Activated gamma-delta T cell treated with anti-CD3 and anti-CD28 coated beads, Interleukin-2, amount 50 U/mL, for 16 hours (primary cell): ENCODE measurements around the gene DPCD.

Experiments used
- DNase-seq: peaks from one replicate; pipeline ENCODE4 v3.0.0-alpha.2; 2020; ENCODE audit warnings: low read depth

The DPCD gene

DNA sequence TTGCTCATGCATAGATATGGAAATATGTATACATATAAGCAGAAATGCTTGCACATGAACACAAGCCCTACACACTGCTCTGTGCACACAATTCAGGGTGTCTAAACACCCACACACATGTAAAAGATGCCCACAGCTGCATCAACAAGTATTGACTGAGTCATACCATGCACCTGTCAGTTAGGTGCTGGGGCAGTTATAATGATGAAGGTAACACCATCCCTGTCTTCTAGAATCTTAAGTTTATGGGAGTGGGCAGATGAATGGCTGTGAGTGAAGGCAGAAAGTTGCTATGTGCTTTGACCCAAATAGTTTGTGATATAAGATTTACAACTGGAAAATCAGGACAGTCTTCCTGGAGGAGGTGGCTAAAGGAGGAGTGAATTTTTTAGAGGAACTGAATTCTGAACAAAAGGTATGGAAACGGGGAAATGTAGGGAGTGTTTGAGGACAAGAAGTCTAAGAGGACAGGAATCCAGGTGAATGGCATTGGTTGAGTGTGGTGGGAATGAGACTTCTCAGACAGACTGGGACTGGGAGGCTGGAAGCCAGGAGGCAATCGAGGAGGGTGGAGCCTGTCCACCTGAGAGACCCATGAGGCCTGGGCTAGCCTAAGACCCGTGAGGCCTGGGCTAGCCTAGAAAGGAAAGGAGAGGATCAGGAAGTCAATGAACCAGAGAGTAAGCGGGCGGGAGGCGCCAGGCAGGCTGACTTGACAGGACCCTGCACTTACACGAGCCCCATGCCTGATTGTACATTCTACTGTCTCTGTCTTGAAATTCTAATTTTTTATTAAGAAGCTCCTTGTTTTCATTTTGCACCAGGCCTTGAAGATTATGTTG is 20.7 kb upstream of the DPCD start:
- DNase-seq: no peak

DNA sequence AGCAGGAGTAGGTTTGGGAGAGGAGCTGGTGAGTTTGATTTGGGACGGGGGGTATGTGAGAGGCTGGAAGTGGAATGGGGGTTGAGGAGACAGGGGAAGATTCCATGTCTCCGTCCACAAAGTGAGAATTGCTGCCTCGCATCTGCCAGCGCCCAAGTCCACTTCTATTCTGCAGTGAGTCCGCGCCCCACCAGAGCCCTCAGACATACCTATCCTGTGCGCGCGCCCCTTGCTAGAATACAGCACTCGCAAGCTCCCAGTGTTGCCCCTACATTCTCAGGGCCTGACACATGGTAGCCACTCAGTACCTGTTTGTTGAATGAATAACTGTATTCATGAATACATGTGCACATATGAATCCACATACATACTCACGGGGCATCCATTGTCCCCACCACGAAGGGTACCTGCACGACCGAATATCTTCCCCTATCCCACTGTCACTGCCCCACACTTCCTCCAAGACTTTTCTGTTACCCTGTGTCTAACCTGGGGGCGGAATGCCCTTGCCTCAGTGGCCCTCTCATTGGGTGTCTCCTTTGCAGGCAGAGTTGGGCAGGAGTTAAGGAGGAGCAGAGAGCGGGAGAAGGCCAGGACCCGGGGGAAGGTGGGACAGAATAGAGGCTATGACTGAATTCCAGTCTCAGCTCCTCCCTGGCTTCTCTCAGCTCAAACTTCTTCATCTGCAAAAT is 19.9 kb upstream of the DPCD start:
- no peak for DNase-seq

- DNase-seq: no peak
Measured at GRCh38 chr10:101569323-101569621, 18.8 kb upstream of the DPCD start.

DNA sequence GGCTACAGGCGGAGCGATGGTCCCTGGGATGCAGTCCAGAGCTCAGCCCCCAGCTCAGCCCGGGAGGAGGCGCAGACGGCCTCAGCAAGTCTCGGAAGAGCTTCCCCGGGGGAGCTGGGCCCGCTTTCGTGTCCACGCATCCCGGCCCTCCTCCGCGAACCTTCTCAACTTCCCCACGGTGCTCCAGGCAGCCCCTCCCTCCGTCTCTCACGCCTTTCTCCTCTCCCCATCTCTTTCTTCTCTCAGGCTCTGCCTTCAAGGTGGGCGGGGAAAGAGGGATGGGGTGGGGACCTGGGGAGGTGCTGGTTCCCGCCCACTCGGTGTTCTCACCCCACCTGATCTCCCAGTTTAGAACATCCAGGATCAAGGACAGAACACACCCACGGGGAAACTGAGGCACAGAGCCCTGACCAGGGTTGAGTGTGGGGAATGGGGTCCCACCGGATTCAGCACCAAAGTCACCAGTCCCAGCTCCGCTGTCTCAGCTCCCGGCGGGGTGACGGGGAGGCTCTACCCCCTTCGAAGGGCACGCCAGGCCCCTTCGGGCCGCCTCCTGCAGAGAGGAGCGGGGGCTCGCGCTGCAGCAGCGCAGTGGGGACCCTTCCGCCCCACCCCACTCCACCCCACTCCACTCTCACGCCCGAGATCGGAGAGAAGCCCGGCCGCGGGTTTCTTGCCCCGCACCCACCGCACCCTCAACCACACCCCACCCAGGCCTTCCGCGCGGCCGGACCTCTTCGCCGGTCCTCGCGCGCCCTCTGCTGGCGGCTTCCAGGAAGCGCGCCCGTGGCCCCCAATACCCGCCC is 18.3 kb upstream of the DPCD start:
- peak; percentile 66 for DNase-seq

DNA sequence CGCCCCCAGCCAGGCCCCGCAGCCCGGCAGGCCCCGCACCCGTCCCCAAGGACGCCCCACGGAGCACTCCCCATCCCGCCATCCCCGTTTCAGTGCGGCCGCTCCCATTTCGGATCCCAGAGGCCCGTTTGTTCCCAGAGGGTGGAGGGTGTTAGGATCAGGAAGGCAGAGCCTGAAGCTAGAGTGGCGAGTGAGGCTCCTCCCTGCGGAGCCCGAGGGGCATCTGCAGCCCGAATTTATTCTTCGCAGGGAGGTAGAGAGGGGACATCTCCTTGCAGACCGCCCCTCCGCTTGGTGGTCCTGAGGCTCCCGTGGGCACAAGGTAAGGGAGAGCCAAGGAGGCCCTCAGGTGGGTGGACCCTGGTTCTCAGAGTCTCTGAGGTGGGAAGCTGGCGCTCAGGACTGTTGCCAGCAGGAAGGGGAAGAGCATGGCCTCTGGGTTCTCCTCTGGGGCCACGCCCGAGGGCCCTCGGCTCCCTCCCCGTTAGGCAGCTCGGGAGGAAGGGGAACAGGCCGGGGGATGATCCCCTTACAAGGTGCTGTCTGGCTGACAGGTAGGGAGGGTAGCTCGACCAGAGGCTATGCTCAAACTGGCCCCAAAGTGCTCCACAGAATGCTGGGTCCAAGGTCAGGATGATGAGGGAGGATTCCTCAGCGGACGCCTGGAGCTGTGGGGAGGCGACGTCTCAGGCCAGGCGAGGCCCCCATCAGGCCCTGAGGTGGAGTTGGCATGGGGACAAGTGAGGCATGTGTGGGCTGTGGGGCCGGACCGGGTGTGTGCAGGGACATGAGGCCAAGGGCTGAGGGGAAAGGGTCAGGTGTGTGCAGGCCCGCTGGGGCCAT is 17.5 kb upstream of the DPCD start:
- no peak for DNase-seq

GRCh38 chr10:101571271-101571925 is 16.7 kb upstream of the DPCD start:
- no peak for DNase-seq

DNA sequence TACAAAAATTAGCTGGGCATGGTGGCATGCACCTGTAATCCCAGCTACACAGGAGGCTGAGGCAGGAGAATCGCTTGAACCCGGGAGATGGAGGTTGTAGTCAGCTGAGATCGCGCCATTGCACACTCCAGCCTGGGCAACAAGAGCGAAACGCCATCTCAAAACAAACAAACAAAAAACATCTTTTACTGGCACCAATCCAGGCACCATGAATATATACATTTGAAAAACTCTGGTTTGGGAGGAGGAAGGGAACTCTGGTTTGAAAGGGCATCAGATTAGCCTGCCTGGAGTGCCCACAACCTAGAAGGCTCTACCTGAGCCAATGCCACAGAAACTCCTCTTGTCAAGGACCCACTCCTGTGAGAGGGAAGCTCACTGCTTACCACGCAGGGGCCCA is 16.0 kb upstream of the DPCD start:
- DNase-seq: no peak

DNA sequence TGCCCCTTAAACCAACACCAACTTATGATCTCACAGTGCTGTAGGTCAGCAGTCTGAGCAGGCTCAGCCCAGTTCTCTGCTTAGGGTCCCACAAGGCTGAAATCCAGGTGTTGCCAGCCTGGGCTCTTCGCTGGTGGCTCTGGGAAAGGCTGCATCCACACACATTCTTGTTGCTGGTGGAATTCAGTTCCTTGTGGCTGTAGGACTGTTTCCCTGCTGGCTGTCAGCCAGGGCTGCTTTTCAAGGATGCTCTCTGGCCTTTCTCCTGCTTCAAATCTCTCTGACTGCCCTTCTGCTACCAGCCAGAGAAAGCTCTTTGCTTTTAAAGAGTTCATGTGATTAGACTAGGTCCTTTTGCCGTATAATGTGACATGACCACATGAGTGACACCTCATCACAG is 15.3 kb upstream of the DPCD start:
- no peak for DNase-seq

- DNase-seq: no peak
Measured at GRCh38 chr10:101573885-101574753, 14.0 kb upstream of the DPCD start.

- DNase-seq: no peak
Measured at GRCh38 chr10:101575091-101575490, 13.0 kb upstream of the DPCD start.

GRCh38 chr10:101575580-101576210 is 12.4 kb upstream of the DPCD start:
- DNase-seq: no peak

- no peak for DNase-seq
Measured at GRCh38 chr10:101576211-101576863, 11.8 kb upstream of the DPCD start.

GRCh38 chr10:101577121-101577871 is 10.8 kb upstream of the DPCD start:
- DNase-seq: no peak

GRCh38 chr10:101578192-101578591 is 9.9 kb upstream of the DPCD start:
- DNase-seq: no peak

GRCh38 chr10:101578803-101579515 is 9.2 kb upstream of the DPCD start:
- DNase-seq: no peak

DNA sequence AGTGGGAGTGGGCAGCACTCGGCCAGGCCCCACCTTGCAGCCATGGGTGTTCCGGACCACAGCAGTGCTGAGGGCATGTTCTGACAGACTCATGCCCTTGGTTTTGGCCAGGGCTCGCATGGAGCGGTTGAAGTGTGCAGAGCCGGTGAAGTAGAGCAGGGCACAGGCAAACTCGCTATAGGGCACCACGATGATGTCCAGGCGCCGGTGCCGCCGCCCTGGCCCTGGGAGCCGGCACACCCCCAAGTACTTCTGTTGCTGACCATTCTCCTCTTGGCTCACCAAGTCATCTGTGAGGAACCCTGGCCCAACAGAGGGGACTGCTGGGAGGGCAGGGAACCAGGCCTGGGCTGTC is 8.6 kb upstream of the DPCD start:
- DNase-seq: no peak

DNA sequence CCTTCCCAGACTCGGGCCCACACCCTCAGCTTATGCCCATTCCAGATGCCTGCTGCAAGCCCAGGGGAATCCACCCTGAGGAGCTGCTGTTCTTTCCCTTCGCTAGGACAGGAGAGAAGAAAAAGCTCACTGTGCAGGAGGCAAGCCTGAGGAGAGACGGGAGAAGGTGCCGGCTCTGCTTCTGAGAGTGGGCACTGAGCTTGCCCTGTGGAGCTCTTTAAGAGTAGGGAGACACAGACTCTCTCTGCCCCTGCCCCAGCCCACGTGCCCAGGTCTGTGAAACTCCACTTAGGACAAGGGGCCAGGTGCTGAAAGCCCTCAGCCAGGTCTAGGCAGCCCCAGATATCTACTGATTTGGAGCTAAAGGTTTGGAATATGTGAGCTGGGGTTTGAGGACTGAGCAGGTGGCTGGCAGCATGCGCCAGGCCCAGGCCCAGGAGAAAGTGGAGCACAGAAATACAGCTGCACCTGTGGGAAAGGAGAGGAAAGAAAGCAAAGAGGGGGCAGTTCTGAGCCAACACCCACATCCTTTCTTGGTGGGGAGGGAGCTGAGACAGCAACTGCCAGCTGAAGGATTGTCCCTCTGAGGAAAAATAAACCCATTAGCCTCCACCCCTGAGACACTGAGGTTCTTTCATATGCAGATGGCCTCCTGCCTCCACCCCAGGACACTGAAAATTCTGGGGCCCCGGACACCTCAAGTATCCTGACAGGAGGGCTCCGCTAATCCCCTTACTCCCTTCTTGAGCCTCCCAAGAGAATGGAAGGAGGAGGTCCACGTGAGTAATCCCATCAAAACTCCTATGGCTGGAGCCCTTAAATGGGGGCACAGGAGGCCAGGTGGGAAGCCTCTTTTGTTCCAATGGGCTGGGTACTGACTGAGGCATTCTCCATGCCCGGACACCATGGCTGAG is 7.4 kb upstream of the DPCD start:
- no peak for DNase-seq
